Activated CD4-positive, alpha-beta T cell treated with anti-CD3 and anti-CD28 coated beads, Interleukin-2, amount 10 ng/mL, durations not matched to agents 7 days and 5 days (primary cell): ENCODE results near the gene TMEFF2. TPM values are rescaled to one million over a fixed set of nuclear protein-coding genes. Genes with fewer than 3 reads are reported as not detected.
"Not testable (repeated sequence)": the region's sequence is repeated elsewhere in the genome, so short reads cannot be mapped to it uniquely, and the experiment has no call there.

ENCODE experiments used
- CTCF ChIA-PET: fragments of 350-600 bp; sonication (Branson Sonifier 250); formaldehyde crosslinking; loops from one replicate; lab custom pipeline; 2021; ENCODE audit warnings: antibody characterized with exemption; lab: Charles Lee
- POLR2A ChIA-PET: fragments of 350-600 bp; sonication (Branson Sonifier 250); formaldehyde crosslinking; loops from one replicate; lab custom pipeline; 2021; ENCODE audit warnings: antibody characterized with exemption; lab: Charles Lee
- DNase-seq: peaks from one replicate; pipeline ENCODE4 v3.0.0-alpha.2; 2020
- H3K27ac Mint-ChIP-seq: one replicate; pipeline ENCODE4 v1.8.0; 2021; ENCODE audit warnings: mild to moderate bottlenecking, moderate library complexity, mixed read lengths
- H3K27me3 Mint-ChIP-seq: one replicate; pipeline ENCODE4 v1.8.0; 2021; ENCODE audit warnings: mixed read lengths
- H3K36me3 Mint-ChIP-seq: one replicate; pipeline ENCODE4 v1.8.0; 2021; ENCODE audit warnings: low read depth, mixed read lengths
- H3K4me1 Mint-ChIP-seq: one replicate; pipeline ENCODE4 v1.8.0; 2021; ENCODE audit warnings: mixed read lengths
- H3K4me3 Mint-ChIP-seq: one replicate; pipeline ENCODE4 v1.8.0; 2021; ENCODE audit warnings: mild to moderate bottlenecking, moderate library complexity, mixed read lengths
- H3K9me3 Mint-ChIP-seq: one replicate; pipeline ENCODE4 v1.8.0; 2021; ENCODE audit warnings: mixed read lengths
- total RNA-seq, 2 experiments: library from RNA; stranded (reverse); gene quantifications; one replicate each; pipeline ENCODE4 v1.2.3, GENCODE V29; 2021

TMEFF2 gene
- total RNA-seq, 2 experiments from 2014 or later, result not detected

DNA sequence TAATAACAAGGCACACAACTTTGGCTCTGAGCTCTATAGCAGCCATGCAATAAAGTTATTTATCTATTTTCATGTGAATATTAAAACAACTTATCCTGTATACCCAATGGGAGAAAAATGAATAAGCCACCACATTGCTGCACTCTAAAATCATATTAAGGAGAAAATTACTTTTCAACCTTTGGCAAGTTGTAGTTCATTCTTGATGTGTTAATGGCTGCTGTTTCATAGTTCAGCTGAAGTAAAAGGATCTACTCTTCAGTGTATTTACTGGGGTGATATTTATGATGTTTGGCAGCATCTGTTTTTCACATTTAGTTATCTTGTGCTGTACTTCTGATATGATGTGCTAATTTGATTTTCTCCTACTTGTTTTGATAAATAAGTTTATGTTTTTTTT lies 71.8 kb downstream of the TMEFF2 start:
- no peaks in the 10 kb centered on the region for H3K36me3 Mint-ChIP-seq

DNA sequence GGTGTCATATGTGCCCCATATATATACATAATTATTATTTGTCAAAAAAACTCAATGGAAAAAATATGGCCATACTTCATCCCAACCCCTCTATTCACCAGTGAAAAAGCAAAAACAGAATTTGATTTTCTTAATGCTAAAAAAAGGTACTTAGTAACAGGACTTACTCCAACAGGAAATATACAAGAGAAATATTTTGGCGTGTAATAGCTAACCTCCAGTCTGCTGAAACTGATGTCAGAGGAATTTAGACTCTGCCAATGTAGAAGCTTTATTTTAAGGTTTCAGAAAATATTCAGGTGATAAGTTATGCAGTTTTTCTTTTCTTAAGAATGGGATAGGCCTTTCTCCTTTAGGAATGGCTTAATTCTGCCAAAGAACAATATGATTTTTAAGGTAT lies 72.6 kb downstream of the TMEFF2 start:
- CTCF ChIA-PET, result no interaction called here
- Mint-ChIP-seq H3K9me3 (no peaks in the 10 kb centered on the region), H3K27ac (no peak overlapping the region), H3K27me3 (peaks cover 12% of the 10 kb centered on the region), H3K4me1 (no peaks in the 10 kb centered on the region), H3K4me3 (no peak overlapping the region), H3K36me3 (no peaks in the 10 kb centered on the region)
- no peak for DNase-seq
- POLR2A ChIA-PET, result no interaction called here

More for the DNA sequence above, 71.8 kb downstream of the TMEFF2 start:
- Mint-ChIP-seq H3K9me3 (no peaks in the 10 kb centered on the region), H3K27me3 (peaks cover 12% of the 10 kb centered on the region), H3K27ac (no peak overlapping the region), H3K4me3 (no peak overlapping the region), H3K4me1 (no peaks in the 10 kb centered on the region)
- POLR2A ChIA-PET, result no interaction called here
- no peak for DNase-seq
- CTCF ChIA-PET, result no interaction called here

DNA sequence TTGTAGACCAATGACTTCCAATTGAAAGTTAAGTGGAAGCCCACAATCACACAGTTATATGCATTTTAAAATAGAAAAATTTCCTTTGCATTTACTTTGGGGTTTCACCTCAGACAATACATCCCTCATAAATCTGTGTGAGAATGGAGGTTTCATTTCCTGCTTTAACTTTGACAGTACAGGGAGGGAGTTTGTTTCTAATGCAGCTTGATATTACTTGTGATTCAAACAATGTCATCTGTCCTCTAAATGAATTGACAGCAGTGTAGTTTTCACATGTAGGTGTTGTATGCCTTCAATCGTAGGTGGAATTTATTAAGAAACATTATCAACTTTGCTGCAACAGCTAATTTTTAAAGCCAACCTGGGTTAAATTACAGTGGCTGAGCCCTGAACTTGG lies 75.2 kb downstream of the TMEFF2 start:
- ChIA-PET CTCF (no interaction called here), POLR2A (no interaction called here)
- no peak for DNase-seq
- Mint-ChIP-seq H3K9me3 (no peaks in the 10 kb centered on the region), H3K27me3 (peaks cover 13% of the 10 kb centered on the region), H3K36me3 (no peaks in the 10 kb centered on the region), H3K4me1 (no peaks in the 10 kb centered on the region), H3K27ac (no peak overlapping the region), H3K4me3 (no peak overlapping the region)

DNA sequence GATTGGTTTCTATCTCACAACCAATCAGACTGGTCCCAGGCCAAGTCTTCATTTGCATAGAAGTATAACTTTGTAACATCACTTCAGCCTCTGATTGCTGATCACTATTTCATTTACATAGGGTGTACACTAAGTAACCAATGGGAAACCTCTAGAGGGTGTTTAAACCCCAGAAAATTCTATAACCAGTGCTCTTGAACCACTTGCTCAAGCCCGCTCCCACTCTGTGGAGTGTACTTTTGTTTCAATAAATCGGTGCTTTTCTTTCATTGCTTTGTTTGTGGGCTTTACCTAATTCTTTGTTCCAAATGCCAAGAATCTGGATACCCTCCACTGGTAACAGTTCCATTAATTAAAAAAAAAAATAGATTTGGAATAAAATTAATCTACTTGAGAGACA lies 77.0 kb downstream of the TMEFF2 start:
- Mint-ChIP-seq H3K4me1 (no peaks in the 10 kb centered on the region), H3K9me3 (no peaks in the 10 kb centered on the region), H3K36me3 (no peaks in the 10 kb centered on the region), H3K4me3 (no peak overlapping the region), H3K27ac (no peak overlapping the region), H3K27me3 (peaks cover 7% of the 10 kb centered on the region)
- POLR2A ChIA-PET, result no interaction called here
- CTCF ChIA-PET, result no interaction called here
- DNase-seq, result no peak

DNA sequence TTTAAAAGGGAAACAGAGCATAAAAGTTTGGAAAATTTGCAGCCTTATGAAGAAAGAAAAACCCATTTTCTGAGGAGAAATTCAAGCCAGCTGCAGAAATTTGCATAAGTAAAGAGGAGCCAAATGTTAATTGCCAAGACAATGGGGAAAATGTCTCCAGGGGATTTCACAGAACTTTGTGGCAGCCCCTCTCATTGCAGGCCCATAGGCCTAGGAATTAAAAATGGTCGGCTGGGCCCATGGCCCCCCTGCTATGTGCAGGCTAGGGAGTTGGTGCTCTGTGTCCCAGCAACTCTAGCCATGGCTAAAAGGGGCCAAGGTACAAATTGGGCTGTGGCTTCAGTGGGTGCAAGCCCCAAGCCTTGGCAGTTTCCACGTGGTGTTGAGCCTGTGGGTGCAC lies 83.2 kb downstream of the TMEFF2 start:
- H3K36me3 Mint-ChIP-seq, H3K27me3 Mint-ChIP-seq, H3K4me3 Mint-ChIP-seq, DNase-seq, CTCF ChIA-PET, H3K9me3 Mint-ChIP-seq, H3K4me1 Mint-ChIP-seq, POLR2A ChIA-PET, H3K27ac Mint-ChIP-seq: not testable (repeated sequence)

DNA sequence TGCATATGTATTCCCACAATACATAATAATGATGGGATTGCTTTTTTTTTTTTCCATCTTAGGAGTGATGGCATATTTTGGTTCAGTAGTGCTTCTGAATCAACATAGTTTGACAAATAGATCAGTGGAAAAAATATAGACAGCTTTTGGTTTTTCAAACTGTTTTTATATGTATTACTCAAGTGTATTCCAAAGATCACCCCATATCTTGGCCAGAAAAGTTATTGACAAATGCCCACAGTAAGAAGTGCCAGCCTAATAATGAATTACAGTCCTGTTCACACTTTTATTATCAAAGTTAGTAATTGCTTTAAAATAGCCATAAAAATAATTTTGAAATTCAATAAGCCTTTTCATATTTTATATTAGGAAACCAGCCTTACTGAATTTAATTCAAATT lies 95.0 kb downstream of the TMEFF2 start:
- Mint-ChIP-seq H3K27me3 (peaks cover 3% of the 10 kb centered on the region), H3K4me1 (no peaks in the 10 kb centered on the region), H3K36me3 (no peaks in the 10 kb centered on the region), H3K27ac (no peak overlapping the region), H3K4me3 (no peak overlapping the region), H3K9me3 (no peaks in the 10 kb centered on the region)
- POLR2A ChIA-PET, result no interaction called here
- no peak for DNase-seq
- CTCF ChIA-PET, result no interaction called here

DNA sequence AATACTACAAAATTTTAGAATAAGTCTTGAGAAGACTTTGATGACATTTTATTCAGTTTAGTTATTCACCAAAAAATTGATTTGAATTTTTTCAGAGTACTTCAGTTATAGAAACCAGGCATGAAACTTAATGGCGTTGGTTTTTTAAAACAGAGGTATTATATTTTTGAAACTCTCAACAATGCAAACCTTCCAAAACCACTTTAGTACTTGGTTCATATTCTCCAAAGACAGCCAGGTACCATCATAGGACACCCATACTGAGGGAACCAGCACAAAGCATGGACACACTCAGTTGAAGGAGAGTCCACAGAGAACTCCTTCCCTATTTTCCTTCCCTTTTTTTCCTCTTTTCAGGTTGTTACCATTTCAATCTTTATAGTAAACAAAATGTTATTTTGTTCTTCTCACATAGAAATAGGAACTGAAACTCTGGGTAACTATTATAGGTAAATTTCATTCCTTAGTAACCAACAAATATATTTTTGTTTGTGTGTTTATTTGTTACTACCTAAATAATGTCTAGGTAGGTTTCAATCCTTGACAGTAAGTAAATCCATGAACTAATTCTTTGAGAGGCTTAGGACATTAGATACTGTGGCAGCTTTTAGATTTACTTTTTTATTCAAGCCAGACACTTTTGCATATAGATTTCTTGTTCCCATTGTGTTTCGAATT lies 95.8 kb downstream of the TMEFF2 start:
- Mint-ChIP-seq H3K9me3 (no peaks in the 10 kb centered on the region), H3K27ac (no peak overlapping the region), H3K4me3 (no peak overlapping the region), H3K36me3 (no peaks in the 10 kb centered on the region), H3K27me3 (peaks cover 3% of the 10 kb centered on the region), H3K4me1 (no peaks in the 10 kb centered on the region)
- no peak for DNase-seq
- CTCF ChIA-PET, result no interaction called here
- POLR2A ChIA-PET, result no interaction called here

DNA sequence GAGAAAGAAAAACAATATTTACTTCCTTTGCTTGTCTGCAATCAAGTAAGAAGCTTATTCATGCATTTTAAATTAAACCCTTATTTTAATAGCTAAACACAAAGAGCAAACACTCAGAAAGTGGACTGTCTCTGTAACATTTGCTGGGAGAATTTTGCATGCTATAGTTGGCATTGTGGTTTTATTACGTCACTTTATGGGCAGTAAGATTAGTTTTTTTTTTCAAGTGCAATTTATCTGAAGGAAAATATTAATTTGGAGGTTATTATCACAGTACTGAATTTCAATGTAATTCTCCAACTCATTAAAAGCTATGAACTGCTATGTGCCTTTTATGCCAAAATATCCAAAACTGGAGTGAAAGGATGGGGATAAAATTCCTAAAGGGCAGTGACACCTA lies 103.3 kb downstream of the TMEFF2 start:
- POLR2A ChIA-PET, result no interaction called here
- Mint-ChIP-seq H3K4me3 (no peak overlapping the region), H3K36me3 (no peaks in the 10 kb centered on the region), H3K4me1 (no peaks in the 10 kb centered on the region), H3K9me3 (no peaks in the 10 kb centered on the region), H3K27me3 (peaks cover 5% of the 10 kb centered on the region), H3K27ac (no peak overlapping the region)
- CTCF ChIA-PET, result interaction anchor here (0.6 kb wide), 1 partner anchor 104 kb away, joined by 3 read pairs; no protein-coding TSS in a partner anchor
- DNase-seq, result no peak

DNA sequence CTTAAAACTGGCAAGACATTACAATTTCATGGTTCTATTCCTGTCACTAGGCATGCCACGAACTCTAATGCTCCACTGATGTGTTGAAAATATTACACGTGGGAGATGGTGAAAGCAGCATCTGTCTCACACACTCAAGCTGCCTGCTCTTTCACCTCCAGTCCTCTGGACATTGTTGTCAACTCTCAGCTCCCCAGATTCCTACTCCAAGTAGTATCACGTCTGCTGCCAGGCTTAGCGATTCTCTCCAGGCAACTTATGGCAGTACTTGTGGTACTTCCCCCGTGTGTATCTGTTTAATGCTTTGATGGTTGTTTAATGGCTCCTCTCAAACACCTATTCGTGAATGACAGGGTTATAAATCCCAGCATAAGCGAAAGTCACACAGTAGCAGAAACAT lies 103.8 kb downstream of the TMEFF2 start:
- H3K36me3 Mint-ChIP-seq, result no peaks in the 10 kb centered on the region
- POLR2A ChIA-PET, result no interaction called here
- no peaks in the 10 kb centered on the region for H3K4me1 Mint-ChIP-seq
- CTCF ChIA-PET, result no interaction called here
- no peak overlapping the region for H3K4me3 Mint-ChIP-seq
- no peak overlapping the region for H3K27ac Mint-ChIP-seq
- H3K27me3 Mint-ChIP-seq, result peaks cover 5% of the 10 kb centered on the region
- no peak for DNase-seq
- H3K9me3 Mint-ChIP-seq, result no peaks in the 10 kb centered on the region

DNA sequence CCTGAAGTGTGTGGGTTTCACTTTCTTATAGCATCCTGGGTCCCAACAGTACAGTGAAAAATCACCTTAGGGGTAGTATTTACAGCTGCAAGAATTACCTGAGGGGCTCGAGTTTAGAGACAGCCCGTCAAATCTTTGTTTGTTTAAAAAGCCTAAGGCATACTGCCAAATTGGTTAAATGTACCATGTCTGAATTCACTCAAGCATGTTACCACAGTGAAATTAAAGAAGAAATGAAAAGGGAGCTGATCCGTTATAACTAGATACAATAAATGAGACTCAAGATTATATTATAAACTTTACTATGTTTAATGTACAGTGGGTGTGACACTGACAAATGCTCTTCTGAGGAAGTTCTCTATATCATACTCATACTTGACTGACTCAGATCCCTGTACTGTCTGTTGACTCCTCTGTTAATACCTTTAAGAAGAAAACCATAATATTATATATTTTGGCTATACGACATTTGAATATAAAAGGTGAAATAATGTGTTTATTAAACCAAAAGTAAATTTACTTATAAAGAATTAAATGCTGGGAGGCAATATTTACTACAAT lies 107.3 kb downstream of the TMEFF2 start:
- H3K9me3 Mint-ChIP-seq, result no peaks in the 10 kb centered on the region
- H3K4me1 Mint-ChIP-seq, result no peaks in the 10 kb centered on the region
- POLR2A ChIA-PET, result no interaction called here
- no peak overlapping the region for H3K4me3 Mint-ChIP-seq
- no peak for DNase-seq
- H3K36me3 Mint-ChIP-seq, result no peaks in the 10 kb centered on the region
- H3K27me3 Mint-ChIP-seq, result peaks cover 8% of the 10 kb centered on the region
- CTCF ChIA-PET, result no interaction called here
- H3K27ac Mint-ChIP-seq, result no peak overlapping the region

DNA sequence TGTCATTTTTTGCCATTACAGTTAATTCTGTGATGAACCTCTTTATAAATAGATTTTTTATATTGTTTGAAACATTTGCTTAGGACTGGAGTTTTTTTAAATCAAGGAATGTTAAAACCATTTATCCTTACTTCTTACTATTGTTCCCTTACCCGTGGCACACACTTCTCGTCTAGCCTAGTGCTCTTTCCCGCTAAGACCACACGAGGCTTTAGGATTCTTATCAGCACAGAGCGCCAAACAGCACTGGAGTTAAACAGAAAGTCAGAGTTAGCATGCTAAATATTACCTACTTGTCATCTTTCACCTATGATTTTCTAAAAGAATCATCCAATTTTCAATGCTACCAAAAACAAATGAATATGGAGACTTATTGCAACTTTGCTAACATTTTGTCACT lies 112.6 kb downstream of the TMEFF2 start:
- Mint-ChIP-seq H3K27ac (no peak overlapping the region), H3K36me3 (no peaks in the 10 kb centered on the region), H3K27me3 (peaks cover 5% of the 10 kb centered on the region), H3K4me3 (no peak overlapping the region), H3K4me1 (no peaks in the 10 kb centered on the region), H3K9me3 (no peaks in the 10 kb centered on the region)
- POLR2A ChIA-PET, result no interaction called here
- DNase-seq, result no peak
- CTCF ChIA-PET, result no interaction called here

DNA sequence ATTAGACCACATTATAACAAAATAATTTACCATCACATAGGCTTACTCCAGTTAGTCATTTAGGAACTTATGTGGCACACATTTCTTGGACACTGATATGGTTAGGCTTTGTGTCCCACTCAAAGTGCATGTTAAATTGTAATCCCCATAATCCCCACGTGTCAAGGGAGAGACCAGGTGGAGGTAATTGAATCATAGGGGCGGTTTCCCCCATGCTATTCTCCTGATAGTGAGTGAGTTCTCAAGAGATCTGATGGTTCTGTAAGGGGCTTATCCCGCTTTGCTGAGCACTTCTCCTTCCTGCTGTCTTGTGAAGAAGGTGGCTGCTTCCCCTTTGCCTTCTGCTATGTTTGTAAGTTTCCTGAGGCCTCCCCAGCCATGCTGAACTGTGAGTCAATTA lies 114.6 kb downstream of the TMEFF2 start:
- CTCF ChIA-PET, DNase-seq, H3K9me3 Mint-ChIP-seq, H3K4me1 Mint-ChIP-seq, H3K4me3 Mint-ChIP-seq, POLR2A ChIA-PET, H3K27me3 Mint-ChIP-seq, H3K27ac Mint-ChIP-seq, H3K36me3 Mint-ChIP-seq: not testable (repeated sequence)

DNA sequence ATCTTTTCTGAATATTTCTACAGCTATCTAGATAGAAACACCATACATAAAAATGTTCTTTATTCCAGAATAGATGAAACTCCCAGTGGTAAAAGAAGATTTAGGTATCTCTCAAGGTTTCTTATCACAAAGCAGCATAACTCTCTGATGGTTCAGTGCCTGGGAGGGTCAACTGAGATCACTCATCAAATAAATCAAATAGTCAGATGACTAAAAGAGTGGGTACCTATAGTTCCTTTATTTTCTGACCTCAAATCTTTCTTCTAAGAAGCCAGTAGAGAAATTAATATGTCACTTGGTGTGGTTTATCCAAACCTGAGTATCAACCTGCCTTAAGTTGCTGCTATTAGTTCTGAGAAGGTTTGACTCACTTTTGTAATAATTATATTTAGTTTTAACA lies 120.9 kb downstream of the TMEFF2 start:
- no peaks in the 10 kb centered on the region for H3K9me3 Mint-ChIP-seq
- H3K27ac Mint-ChIP-seq, result no peak overlapping the region
- H3K4me1 Mint-ChIP-seq, result peaks cover 23% of the 10 kb centered on the region
- no peak overlapping the region for H3K4me3 Mint-ChIP-seq
- ChIA-PET CTCF (no interaction called here), POLR2A (no interaction called here)
- no peaks in the 10 kb centered on the region for H3K36me3 Mint-ChIP-seq
- no peak for DNase-seq
- H3K27me3 Mint-ChIP-seq, result no peaks in the 10 kb centered on the region

DNA sequence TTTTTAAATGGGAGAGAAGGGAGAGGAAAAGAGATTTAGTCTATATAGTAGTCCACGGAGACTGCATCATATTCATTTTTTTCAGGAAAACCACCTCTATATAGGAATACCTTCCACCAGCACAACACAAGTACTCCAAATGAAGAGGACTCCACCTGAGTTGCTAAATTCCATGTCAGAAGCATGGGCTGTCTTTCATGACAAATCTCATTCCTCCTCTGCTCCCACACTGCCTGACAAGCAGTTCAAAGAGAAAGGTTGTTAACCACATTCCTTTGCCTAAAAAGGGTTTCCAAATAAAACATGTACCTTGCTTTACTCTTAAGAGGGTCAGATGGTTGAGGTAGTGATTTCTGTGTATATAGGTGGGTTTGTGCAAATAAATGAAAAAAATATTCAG lies 122.0 kb downstream of the TMEFF2 start:
- Mint-ChIP-seq H3K27ac (no peak overlapping the region), H3K4me3 (no peak overlapping the region), H3K4me1 (peaks cover 23% of the 10 kb centered on the region), H3K27me3 (peaks cover 2% of the 10 kb centered on the region), H3K9me3 (no peaks in the 10 kb centered on the region), H3K36me3 (no peaks in the 10 kb centered on the region)
- CTCF ChIA-PET, result interaction anchor here (0.6 kb wide), 1 partner anchor 73 kb away, joined by 4 read pairs; no protein-coding TSS in a partner anchor
- POLR2A ChIA-PET, result no interaction called here
- DNase-seq, result no peak
